Smooth muscle cell (in vitro differentiated cells): Measurements from ENCODE around the gene PLCB2. TPM values are rescaled to one million over a fixed set of nuclear protein-coding genes. Genes with fewer than 3 reads are reported as not detected.

ENCODE experiments used
- DNase-seq: peaks from one replicate; lab custom pipeline; 2025; ENCODE audit not compliant: unreplicated experiment; lab: John Stamatoyannopoulos, UW
- H2AFZ ChIP-seq: fragments of 200-600 bp; sonication (generic); 2 replicates; pipeline ENCODE4 v1.6.0; 2016; ENCODE audit warnings: antibody characterized with exemption, low read depth, mild to moderate bottlenecking
- H3F3A ChIP-seq: fragments of 200-600 bp; sonication (generic); 2 replicates; pipeline ENCODE4 v1.6.0; 2017; ENCODE audit warnings: antibody characterized with exemption, low read depth
- H3K27ac ChIP-seq: fragments of 200-600 bp; sonication (generic); 2 replicates; pipeline ENCODE4 v1.5.1; 2016; ENCODE audit warnings: low read depth, mild to moderate bottlenecking
- H3K27me3 ChIP-seq: fragments of 200-600 bp; sonication (generic); 2 replicates; pipeline ENCODE4 v1.6.1; 2016; ENCODE audit warnings: low read depth, mild to moderate bottlenecking
- H3K36me3 ChIP-seq: fragments of 200-600 bp; sonication (generic); 2 replicates; pipeline ENCODE4 v1.5.1; 2016; ENCODE audit warnings: low read depth
- H3K4me1 ChIP-seq: fragments of 200-600 bp; sonication (generic); 2 replicates; pipeline ENCODE4 v1.5.1; 2016; ENCODE audit warnings: low read depth
- H3K4me2 ChIP-seq: fragments of 200-600 bp; sonication (generic); 2 replicates; pipeline ENCODE4 v1.6.0; 2016; ENCODE audit warnings: mild to moderate bottlenecking
- H3K4me3 ChIP-seq: fragments of 200-600 bp; sonication (generic); 2 replicates; pipeline ENCODE4 v1.5.1; 2016; ENCODE audit warnings: mild to moderate bottlenecking
- H3K79me2 ChIP-seq: fragments of 200-600 bp; sonication (generic); 2 replicates; pipeline ENCODE4 v1.6.0; 2016; ENCODE audit warnings: low read depth, mild to moderate bottlenecking
- H3K9ac ChIP-seq: fragments of 200-600 bp; sonication (generic); 2 replicates; pipeline ENCODE4 v1.6.0; 2016; ENCODE audit warnings: low read depth
- H3K9me3 ChIP-seq: fragments of 200-600 bp; sonication (generic); replicated peaks from 2 replicates; pipeline ENCODE4 v1.5.1; 2016; ENCODE audit warnings: low read depth
- H4K20me1 ChIP-seq: fragments of 200-600 bp; sonication (generic); 2 replicates; pipeline ENCODE4 v1.6.0; 2016; ENCODE audit warnings: low read depth
- CTCF ChIP-seq: fragments of 200-600 bp; sonication (generic); IDR thresholded peaks from 2 replicates; pipeline ENCODE4 v1.5.1; 2017; ENCODE audit warnings: borderline replicate concordance, mild to moderate bottlenecking, antibody characterized with exemption; ENCODE audit not compliant: insufficient read depth, poor library complexity, severe bottlenecking
- WGBS: methylation state at CpG from one replicate; pipeline ENCODE4 v1.1.7; 2016; ENCODE audit warnings: low lambda C conversion rate; 5-methylcytosine and 5-hydroxymethylcytosine counted together
- polyA plus RNA-seq: library from polyadenylated mRNA; unstranded; fragments of >200 nt; fragmentation: Nextera tagmentation; extraction: Ambion mirVana; gene quantifications from 2 replicates; pipeline ENCODE4 v1.2.1, GENCODE V29; 2016
- total RNA-seq: library from RNA; depleted of rRNA; stranded (reverse); fragments of >200 nt; gene quantifications from 2 replicates; pipeline ENCODE4 v1.2.3, GENCODE V29; 2014

The PLCB2 gene
- total and polyA plus RNA-seq, 2 experiments from 2014 or later = 1.5 TPM; not detected in 1

GRCh38 chr15:40246496-40247280 lies 61.0 kb downstream of the PLCB2 start:
- Histone ChIP-seq H3K4me1 (no peaks in the 10 kb centered on the region), H3K9ac (no peak overlapping the region), H3K36me3 (no peaks in the 10 kb centered on the region), H3F3A (no peaks in the 10 kb centered on the region), H3K4me2 (no peak overlapping the region), H3K27ac (no peak overlapping the region), H3K27me3 (peaks cover 15% of the 10 kb centered on the region), H3K9me3 (no peaks in the 10 kb centered on the region), H3K4me3 (no peak overlapping the region), H2AFZ (no peak overlapping the region), H4K20me1 (no peaks in the 10 kb centered on the region), H3K79me2 (no peaks in the 10 kb centered on the region)
- DNase-seq = no peak
- WGBS = 88% methylated on average over 8 of the region's 8 CpGs
- no peak for TF ChIP-seq CTCF

GRCh38 chr15:40245666-40246450 lies 61.9 kb downstream of the PLCB2 start:
- H3K4me1 ChIP-seq = no peaks in the 10 kb centered on the region

GRCh38 chr15:40244961-40245523 lies 62.7 kb downstream of the PLCB2 start:
- no peak overlapping the region for H3K4me2 ChIP-seq
- H3K79me2 ChIP-seq = no peaks in the 10 kb centered on the region
- no peaks in the 10 kb centered on the region for H3K36me3 ChIP-seq
- H3K9me3 ChIP-seq = no peaks in the 10 kb centered on the region
- DNase-seq = no peak
- H3K27me3 ChIP-seq = no peaks in the 10 kb centered on the region
- H3K4me3 ChIP-seq = no peak overlapping the region
- H3K27ac ChIP-seq = no peak overlapping the region
- no peaks in the 10 kb centered on the region for H4K20me1 ChIP-seq
- no peak overlapping the region for H3K9ac ChIP-seq
- TF ChIP-seq CTCF = no peak
- 63% methylated on average over 5 of the region's 5 CpGs for WGBS
- no peaks in the 10 kb centered on the region for H3K4me1 ChIP-seq
- no peaks in the 10 kb centered on the region for H3F3A ChIP-seq
- H2AFZ ChIP-seq = no peak overlapping the region

More at GRCh38 chr15:40245666-40246450, 61.9 kb downstream of the PLCB2 start:
- Histone ChIP-seq H3K27me3 (peaks cover 7% of the 10 kb centered on the region), H3K4me3 (no peak overlapping the region), H3K4me2 (no peak overlapping the region), H4K20me1 (no peaks in the 10 kb centered on the region), H3F3A (no peaks in the 10 kb centered on the region), H3K27ac (no peak overlapping the region), H3K9me3 (no peaks in the 10 kb centered on the region), H3K36me3 (no peaks in the 10 kb centered on the region), H3K9ac (no peak overlapping the region), H3K79me2 (no peaks in the 10 kb centered on the region), H2AFZ (no peak overlapping the region)
- 92% methylated on average over 9 of the region's 9 CpGs for WGBS
- TF ChIP-seq CTCF = no peak
- no peak for DNase-seq
